ENCODE measurements around the gene TTC28.
"Not testable (repeated sequence)": the region's sequence is repeated elsewhere in the genome, so short reads cannot be mapped to it uniquely, and the experiment has no call there.

TTC28 gene

DNA sequence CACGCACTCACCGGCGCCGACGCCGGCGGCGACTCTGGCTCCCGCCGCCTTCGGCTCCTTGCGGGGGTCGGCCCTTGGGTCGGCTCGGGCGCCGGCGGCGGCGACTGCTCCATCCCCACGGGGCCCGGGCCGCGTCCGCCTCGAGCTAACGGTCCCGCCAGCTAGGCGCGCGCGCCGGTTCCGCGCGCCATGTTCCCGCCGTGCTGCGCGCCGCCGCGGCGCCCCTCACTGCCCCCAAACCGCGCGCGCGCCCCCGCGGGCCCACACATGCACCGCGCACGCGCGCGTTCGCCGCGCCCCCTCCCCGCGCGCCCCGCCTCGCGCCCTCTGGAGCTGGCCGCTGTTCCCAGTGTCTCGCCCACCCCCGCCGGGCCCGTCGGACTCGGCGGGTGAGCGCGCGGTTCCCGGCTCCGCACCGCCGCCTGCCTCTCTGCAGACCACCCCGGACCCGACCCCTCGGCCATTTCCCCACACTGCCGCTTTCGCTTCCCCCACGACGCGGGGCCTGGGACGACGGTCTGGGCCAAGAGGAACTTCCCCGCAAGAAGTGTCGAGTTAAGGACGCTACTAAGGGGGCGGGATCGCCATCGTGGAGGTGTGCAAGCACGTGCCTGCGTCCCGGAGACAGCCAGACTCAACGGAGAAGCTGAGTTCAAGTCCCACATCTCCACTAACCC is at the start of gene TTC28:
Gene TTC28 (minus strand): TSS at position 230 of the 677 bp plus-strand sequence. CDS start 117 bp downstream, at position 113.
- DNase-seq (ENCODE audit: low read depth) = peak; percentile 82

GRCh38 chr22:28728621-28729313 is 49.1 kb upstream of the TTC28 start:
- peak; percentile 67 for DNase-seq (ENCODE audit: low read depth)

DNA sequence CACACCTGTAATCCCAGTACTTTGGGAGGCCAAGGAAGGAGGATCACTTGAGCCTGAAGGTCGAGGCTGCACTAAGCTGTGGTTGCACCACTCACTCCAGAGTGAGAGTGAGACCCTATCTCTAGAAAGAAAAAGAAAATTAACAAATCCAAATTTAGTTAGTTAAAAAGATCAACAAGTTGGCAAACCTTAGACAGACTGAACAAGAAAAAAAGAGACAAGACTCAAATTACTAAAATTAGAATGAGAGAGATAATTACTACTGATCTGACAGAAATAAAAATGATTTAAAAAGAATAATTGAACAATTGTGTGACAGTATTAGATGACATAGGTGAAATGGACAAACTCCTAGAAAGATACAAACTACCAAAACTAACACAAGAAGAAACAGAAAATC is 48.4 kb upstream of the TTC28 start:
- DNase-seq (ENCODE audit: low read depth) = no peak

- DNase-seq (ENCODE audit: low read depth) = no peak
These were observed 38.4 kb upstream of the TTC28 start for GRCh38 chr22:28718044-28718443.

GRCh38 chr22:28716686-28717085 is 37.0 kb upstream of the TTC28 start:
- DNase-seq (ENCODE audit: low read depth) = peak; percentile 26

DNA sequence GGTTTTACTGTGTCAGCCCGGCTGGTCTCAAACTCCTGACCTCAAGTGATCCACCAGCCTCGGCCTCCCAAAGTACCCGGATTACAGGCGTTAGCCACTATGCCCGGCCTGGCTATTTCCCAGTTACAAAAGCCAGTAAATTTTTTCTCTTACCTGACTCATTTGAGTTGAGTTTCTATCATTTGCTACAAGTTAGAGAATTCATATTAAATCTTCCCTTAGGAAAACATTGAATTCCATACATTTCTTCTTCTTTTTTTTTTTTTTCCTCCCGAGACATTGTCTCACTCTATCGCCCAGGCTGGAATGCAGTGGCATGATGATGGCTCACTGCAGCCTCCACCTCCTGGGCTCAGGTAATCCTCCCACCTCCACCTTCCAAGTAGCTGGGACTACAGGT is 36.0 kb upstream of the TTC28 start:
- DNase-seq (ENCODE audit: low read depth) = no peak

DNA sequence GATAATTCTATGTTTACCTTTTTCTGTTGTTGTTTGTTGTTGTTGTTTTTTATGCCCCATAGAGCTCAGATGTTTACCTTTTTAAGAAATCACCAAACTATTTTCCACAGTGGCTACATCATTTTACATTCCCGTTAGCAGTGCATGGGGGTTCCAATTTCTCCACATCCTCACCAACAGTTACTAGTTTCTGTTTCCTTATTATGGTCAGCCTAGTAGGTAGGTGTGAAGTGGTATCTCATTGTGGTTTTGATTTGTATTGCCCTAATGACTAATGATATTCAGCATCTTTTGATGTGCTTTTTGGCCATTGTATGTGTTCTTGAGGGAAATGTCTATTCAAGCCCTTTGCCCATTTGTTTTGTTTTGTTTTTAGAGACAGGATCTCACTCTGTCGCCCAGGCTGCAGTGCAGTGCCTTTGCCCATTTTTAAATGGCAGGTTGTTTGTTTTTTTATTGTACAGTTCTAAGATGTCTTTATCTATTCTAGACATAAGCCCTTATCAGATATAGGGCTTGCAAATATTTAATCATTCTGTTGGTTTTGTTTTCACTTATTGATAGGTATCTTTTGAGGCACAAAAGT is 34.5 kb upstream of the TTC28 start:
- no peak for DNase-seq (ENCODE audit: low read depth)

- peak; percentile 92 for DNase-seq (ENCODE audit: low read depth)
These were observed 32.5 kb upstream of the TTC28 start for GRCh38 chr22:28711820-28712777.

DNA sequence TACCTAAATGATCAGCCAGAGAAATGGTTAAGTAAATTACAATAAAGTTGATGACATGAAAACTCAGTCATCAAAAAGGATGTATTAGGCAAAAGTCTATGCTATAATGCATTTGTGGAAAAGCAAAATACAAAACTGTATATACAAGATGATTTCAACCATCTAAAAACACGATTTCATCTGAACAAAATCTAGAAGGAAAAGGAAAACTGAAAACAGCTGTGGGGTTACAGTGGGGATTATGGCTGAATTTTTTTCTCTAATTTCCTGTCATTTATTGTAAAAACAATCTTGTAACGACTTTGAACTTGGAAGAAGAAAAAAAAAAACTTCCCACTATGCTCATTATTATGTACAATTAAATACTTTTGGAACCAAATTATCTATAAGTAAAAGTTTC is 31.7 kb upstream of the TTC28 start:
- DNase-seq (ENCODE audit: low read depth) = no peak

DNA sequence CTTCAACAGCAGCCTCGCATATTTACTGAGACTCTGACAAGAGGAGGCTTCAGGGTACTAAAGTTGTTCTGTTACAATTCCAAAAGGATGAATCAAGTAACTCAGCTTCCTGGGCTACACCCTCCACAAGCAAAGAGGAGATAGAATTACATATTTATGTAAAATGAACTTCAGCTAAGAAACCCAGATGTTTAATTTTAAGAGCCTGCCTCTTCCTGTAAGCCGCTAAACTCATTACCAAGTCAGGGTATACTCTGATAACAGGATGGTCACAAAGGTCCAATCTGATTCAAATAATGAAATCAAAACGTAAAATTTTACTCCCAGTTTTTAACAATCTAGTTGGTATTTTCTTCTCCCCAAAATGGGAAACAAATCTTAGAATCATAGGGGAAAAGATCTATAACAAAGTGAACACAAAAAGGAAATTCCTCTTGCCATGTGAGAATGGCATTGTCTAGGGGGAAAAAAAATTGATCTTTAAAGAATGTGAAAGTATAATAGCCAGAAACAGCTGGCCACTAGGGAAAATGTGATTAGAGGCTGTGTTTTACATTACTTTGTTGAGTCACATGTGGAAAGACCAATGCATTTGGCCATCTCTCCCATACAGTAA is 31.0 kb upstream of the TTC28 start:
- DNase-seq (ENCODE audit: low read depth) = peak; percentile 86

- no peak for DNase-seq (ENCODE audit: low read depth)
These were observed 30.5 kb upstream of the TTC28 start for GRCh38 chr22:28710107-28710506.

- DNase-seq (ENCODE audit: low read depth) = no peak
These were observed 27.2 kb upstream of the TTC28 start for GRCh38 chr22:28706845-28707244.

DNA sequence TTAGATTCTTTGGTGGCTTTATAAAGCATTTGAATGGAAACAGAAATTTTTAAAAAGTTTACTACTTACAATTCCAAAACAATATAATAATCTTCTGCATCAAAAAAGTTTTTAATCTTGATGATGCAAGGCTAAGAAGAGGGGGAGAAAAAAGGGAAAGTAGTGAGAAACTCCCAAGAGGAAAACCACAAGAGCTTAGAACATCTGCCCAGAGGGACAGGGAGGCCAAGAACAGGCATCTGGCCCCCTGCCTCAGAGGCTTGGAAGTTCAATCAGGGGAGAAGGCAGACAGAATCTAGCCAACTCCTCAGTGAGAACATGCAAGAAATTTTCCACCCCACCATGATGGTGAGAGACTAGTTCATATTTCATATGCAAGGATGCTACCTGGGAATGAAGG is 23.8 kb upstream of the TTC28 start:
- peak; percentile 44 for DNase-seq (ENCODE audit: low read depth)

DNA sequence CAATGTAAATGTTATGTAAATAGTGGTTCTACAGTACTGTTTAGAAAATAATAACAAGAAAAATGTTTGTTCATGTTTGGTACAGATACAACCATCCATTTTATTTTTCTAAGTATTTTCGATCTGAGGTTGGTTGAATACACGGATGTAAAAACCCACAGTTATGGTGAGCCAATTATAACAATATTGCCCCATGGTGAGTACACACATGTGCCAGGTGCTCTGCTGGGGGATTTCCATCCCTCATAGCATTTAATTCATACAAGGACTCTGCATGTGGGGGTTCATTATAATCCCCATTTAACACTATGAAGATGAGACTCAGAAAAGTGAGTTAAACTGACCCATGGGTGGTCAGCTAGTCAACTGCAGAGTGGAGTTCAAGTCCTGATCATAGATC is 23.3 kb upstream of the TTC28 start:
- DNase-seq (ENCODE audit: low read depth) = no peak

- DNase-seq (ENCODE audit: low read depth) = not testable (repeated sequence)
These were observed 13.6 kb upstream of the TTC28 start for GRCh38 chr22:28693041-28693760.

- not testable (repeated sequence) for DNase-seq (ENCODE audit: low read depth)
These were observed 10.2 kb upstream of the TTC28 start for GRCh38 chr22:28689796-28690195.

DNA sequence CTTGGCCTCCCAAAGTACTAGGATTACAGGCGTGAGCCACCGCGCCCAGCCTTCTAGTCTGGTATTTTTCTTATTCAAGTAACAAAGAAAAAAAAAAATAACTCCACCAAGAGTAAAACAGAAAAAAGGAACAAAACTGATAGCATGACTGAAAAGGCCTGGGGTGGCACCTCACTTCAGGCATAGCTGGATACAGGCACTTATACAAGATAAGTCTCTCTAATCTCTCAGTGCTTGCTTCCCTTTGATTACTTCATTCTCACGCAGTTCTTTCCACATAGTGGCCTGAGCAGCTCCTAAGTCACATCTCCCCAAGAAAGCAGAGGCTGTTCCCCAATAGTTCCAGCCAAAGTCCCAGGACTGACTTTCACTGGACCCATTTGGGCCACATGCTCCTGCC is 3.3 kb upstream of the TTC28 start:
- DNase-seq (ENCODE audit: low read depth) = not testable (repeated sequence)

DNA sequence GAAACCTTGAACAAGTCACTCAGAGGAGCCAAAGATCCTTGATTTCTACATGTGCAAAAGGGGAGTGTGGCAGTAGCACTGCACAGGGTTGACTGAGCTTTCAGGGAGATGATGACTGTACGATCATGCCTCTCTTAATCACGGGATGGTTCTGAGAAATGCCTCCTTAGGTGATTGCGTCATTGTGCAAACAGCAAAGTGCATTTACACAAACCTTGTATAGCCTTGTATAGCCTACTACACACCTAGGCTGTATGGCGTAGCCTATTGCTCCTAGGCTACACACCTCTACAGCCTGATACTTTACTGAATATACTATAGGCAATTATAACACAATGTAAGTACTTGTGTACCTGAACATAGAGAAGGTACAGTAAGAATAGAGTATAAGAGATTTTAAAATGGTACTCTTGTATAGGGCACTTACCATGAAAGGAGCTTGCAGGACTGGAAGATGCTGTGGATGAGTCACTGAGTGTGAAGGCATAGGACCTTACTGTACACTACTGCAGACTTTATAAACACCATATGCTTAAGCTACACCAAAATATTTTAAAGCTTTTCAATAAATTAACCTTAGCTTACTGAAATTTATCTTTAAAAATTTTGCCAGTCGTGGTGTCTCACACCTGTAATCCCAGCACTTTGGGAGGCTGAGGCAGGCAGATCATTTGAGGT is 1.3 kb upstream of the TTC28 start:
- peak; percentile 9 for DNase-seq (ENCODE audit: low read depth)

- DNase-seq (ENCODE audit: low read depth) = not testable (repeated sequence)
These were observed 646 bp downstream of the TTC28 start for GRCh38 chr22:28678778-28679610.

Data from fibroblast of gingiva (primary cell).